WTC11 (cell line): ENCODE results near the gene IRX4. TPM values are rescaled to one million over a fixed set of nuclear protein-coding genes. Genes with fewer than 3 reads are reported as not detected.

Experiments
- ATAC-seq: fragments of 200-7000 bp; cut with Tn5 transposase; 2 replicates; pipeline ENCODE4 v1.10.0; 2021; ENCODE audit warnings: mild to moderate bottlenecking, moderate library complexity
- CTCF ChIA-PET: fragments of 300-600 bp; sonication (Branson Sonifier 250); formaldehyde crosslinking; loops from one replicate; lab custom pipeline; 2021; ENCODE audit warnings: antibody characterized with exemption; lab: Charles Lee
- POLR2A ChIA-PET: fragments of 350-600 bp; sonication (Branson Sonifier 250); formaldehyde crosslinking; loops from one replicate; lab custom pipeline; 2021; ENCODE audit warnings: antibody characterized with exemption; lab: Charles Lee
- DNase-seq: peaks from one replicate; pipeline ENCODE4 v3.0.0; 2021; ENCODE audit warnings: low spot score
- H3K27ac Mint-ChIP-seq: 2 replicates; pipeline ENCODE4 v1.8.0; 2021; ENCODE audit warnings: mixed read lengths
- H3K27me3 Mint-ChIP-seq: 2 replicates; pipeline ENCODE4 v1.8.0; 2021; ENCODE audit warnings: low read depth, mild to moderate bottlenecking, moderate library complexity, mixed read lengths
- H3K36me3 Mint-ChIP-seq: 2 replicates; pipeline ENCODE4 v1.8.0; 2021; ENCODE audit warnings: mixed read lengths
- H3K4me1 Mint-ChIP-seq: 2 replicates; pipeline ENCODE4 v1.8.0; 2022; ENCODE audit warnings: mixed read lengths
- H3K4me3 Mint-ChIP-seq: 2 replicates; pipeline ENCODE4 v1.8.0; 2021; ENCODE audit warnings: mild to moderate bottlenecking, moderate library complexity, mixed read lengths
- H3K9me3 Mint-ChIP-seq: 2 replicates; pipeline ENCODE4 v1.8.0; 2021; ENCODE audit warnings: mixed read lengths
- ATF3 ChIP-seq: sonication (generic); formaldehyde crosslinking; conservative IDR thresholded peaks from 2 replicates; pipeline ENCODE4 v1.8.1; 2022; ENCODE audit warnings: mild to moderate bottlenecking, missing genetic modification reagents
- E2F5 ChIP-seq: sonication (generic); formaldehyde crosslinking; IDR thresholded peaks from 2 replicates; pipeline ENCODE4 v1.8.1; 2022; ENCODE audit warnings: mild to moderate bottlenecking, moderate library complexity, missing genetic modification reagents
- ETV6 ChIP-seq: sonication (generic); formaldehyde crosslinking; IDR thresholded peaks from 2 replicates; pipeline ENCODE4 v1.8.1; 2022; ENCODE audit warnings: mild to moderate bottlenecking, missing genetic modification reagents
- IRF2 ChIP-seq: sonication (generic); formaldehyde crosslinking; IDR thresholded peaks from 2 replicates; pipeline ENCODE4 v1.8.0; 2022; ENCODE audit warnings: low read depth, missing genetic modification reagents, borderline replicate concordance
- MYBL2 ChIP-seq: sonication (generic); formaldehyde crosslinking; IDR thresholded peaks from 2 replicates; pipeline ENCODE4 v1.8.1; 2023; ENCODE audit warnings: mild to moderate bottlenecking, moderate library complexity, missing genetic modification reagents
- NR2C2 ChIP-seq: sonication (generic); formaldehyde crosslinking; IDR thresholded peaks from 2 replicates; pipeline ENCODE4 v1.8.0; 2022; ENCODE audit warnings: mild to moderate bottlenecking, missing genetic modification reagents
- NR3C1 ChIP-seq: sonication (generic); formaldehyde crosslinking; conservative IDR thresholded peaks from 2 replicates; pipeline ENCODE4 v1.8.1; 2023; ENCODE audit warnings: low read depth, mild to moderate bottlenecking, missing genetic modification reagents
- OVOL2 ChIP-seq: fragments of 250-450 bp; sonication (Bioruptor Pico); IDR thresholded peaks from 2 replicates; pipeline ENCODE4 v1.9.0; 2021; ENCODE audit warnings: mild to moderate bottlenecking, borderline replicate concordance
- TEAD1 ChIP-seq: sonication (generic); formaldehyde crosslinking; IDR thresholded peaks from 2 replicates; pipeline ENCODE4 v1.8.0; 2022; ENCODE audit warnings: mild to moderate bottlenecking, missing genetic modification reagents
- TP53 ChIP-seq: sonication (generic); formaldehyde crosslinking; IDR thresholded peaks from 2 replicates; pipeline ENCODE4 v1.8.1; 2023; ENCODE audit warnings: mild to moderate bottlenecking, missing genetic modification reagents
- ZBTB43 ChIP-seq: sonication (generic); formaldehyde crosslinking; IDR thresholded peaks from 2 replicates; pipeline ENCODE4 v1.8.1; 2023; ENCODE audit warnings: mild to moderate bottlenecking, missing genetic modification reagents
- ZNF219 ChIP-seq: sonication (generic); formaldehyde crosslinking; IDR thresholded peaks from 2 replicates; pipeline ENCODE4 v1.8.0; 2023; ENCODE audit warnings: missing genetic modification reagents, mild to moderate bottlenecking, borderline replicate concordance
- ZNF317 ChIP-seq: sonication (generic); formaldehyde crosslinking; IDR thresholded peaks from 2 replicates; pipeline ENCODE4 v1.8.1; 2023; ENCODE audit warnings: low read depth, mild to moderate bottlenecking, moderate library complexity, missing genetic modification reagents, borderline replicate concordance
- ZNF423 ChIP-seq: fragments of 250-450 bp; sonication (Bioruptor Pico); IDR thresholded peaks from 2 replicates; pipeline ENCODE4 v2.1.2; 2022; ENCODE audit warnings: mild to moderate bottlenecking, moderate library complexity
- ZNF671 ChIP-seq: fragments of 250-450 bp; sonication (Bioruptor Pico); IDR thresholded peaks from 2 replicates; pipeline ENCODE4 v1.8.0; 2021; ENCODE audit warnings: mild to moderate bottlenecking
- total RNA-seq: library from RNA; stranded (reverse); gene quantifications from 3 replicates; pipeline ENCODE4 v1.2.3, GENCODE V29; 2021
- TF ChIP-seq, protein P1 (sequence below): fragments of 250-450 bp; sonication (Bioruptor Pico); IDR thresholded peaks from 2 replicates; pipeline ENCODE4 v1.9.0; 2021; ENCODE audit warnings: mild to moderate bottlenecking
- TF ChIP-seq, protein P2 (sequence below): sonication (generic); formaldehyde crosslinking; IDR thresholded peaks from 2 replicates; pipeline ENCODE4 v1.8.1; 2023; ENCODE audit warnings: mild to moderate bottlenecking, missing genetic modification reagents, moderate library complexity
- TF ChIP-seq, protein P3 (sequence below): sonication (generic); formaldehyde crosslinking; IDR thresholded peaks from 2 replicates; pipeline ENCODE4 v1.8.0; 2023; ENCODE audit warnings: missing genetic modification reagents, mild to moderate bottlenecking, borderline replicate concordance
- TF ChIP-seq, protein P4 (sequence below): fragments of 250-450 bp; sonication (Bioruptor Pico); IDR thresholded peaks from 2 replicates; pipeline ENCODE4 v1.9.0; 2021; ENCODE audit warnings: moderate library complexity, mild to moderate bottlenecking, inconsistent platforms, borderline replicate concordance
- TF ChIP-seq, protein P5 (sequence below): sonication (generic); formaldehyde crosslinking; IDR thresholded peaks from 2 replicates; pipeline ENCODE4 v1.8.0; 2022; ENCODE audit warnings: mild to moderate bottlenecking, missing genetic modification reagents

IRX4 gene
- total RNA-seq, 1 experiment from 2014 or later, result 9.0 TPM

- no peak for TF ChIP-seq MYBL2 (CRISPR knock-in tag)
- TF ChIP-seq ZNF317 (CRISPR knock-in tag), result no peak
- TF ChIP-seq ZNF671, result no peak
Observed at GRCh38 chr5:1901983-1902382, 19.3 kb upstream of the IRX4 start (continued).

DNA sequence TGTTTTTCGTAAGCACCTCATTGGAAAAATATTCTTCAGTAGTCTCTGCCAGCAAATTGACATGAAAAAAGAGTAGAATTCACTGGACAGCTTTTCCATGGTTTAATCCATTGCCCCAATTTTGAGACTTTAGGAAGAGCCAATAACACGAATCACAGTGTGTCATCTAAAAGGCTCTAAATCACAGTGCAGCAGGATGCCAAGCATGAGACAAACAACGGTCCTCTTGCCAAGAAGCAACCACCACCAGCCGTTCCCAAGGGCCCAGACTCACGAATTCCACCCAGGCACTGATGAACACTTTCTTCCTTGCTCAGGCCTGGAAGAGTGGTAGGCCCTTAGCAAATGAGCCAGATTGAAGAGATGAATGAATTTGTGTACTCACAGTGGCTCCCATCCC, 18.3 kb upstream of the IRX4 start:
- CTCF ChIA-PET, result no interaction called here
- DNase-seq (no peak), ATAC-seq (no peak)
- Mint-ChIP-seq H3K4me3 (no peak overlapping the region), H3K36me3 (peaks cover 10% of the 10 kb centered on the region), H3K9me3 (peaks cover 37% of the 10 kb centered on the region), H3K27me3 (peaks cover 7% of the 10 kb centered on the region), H3K27ac (no peak overlapping the region), H3K4me1 (no peaks in the 10 kb centered on the region)
- POLR2A ChIA-PET, result no interaction called here
- TF ChIP-seq, protein P1, sequence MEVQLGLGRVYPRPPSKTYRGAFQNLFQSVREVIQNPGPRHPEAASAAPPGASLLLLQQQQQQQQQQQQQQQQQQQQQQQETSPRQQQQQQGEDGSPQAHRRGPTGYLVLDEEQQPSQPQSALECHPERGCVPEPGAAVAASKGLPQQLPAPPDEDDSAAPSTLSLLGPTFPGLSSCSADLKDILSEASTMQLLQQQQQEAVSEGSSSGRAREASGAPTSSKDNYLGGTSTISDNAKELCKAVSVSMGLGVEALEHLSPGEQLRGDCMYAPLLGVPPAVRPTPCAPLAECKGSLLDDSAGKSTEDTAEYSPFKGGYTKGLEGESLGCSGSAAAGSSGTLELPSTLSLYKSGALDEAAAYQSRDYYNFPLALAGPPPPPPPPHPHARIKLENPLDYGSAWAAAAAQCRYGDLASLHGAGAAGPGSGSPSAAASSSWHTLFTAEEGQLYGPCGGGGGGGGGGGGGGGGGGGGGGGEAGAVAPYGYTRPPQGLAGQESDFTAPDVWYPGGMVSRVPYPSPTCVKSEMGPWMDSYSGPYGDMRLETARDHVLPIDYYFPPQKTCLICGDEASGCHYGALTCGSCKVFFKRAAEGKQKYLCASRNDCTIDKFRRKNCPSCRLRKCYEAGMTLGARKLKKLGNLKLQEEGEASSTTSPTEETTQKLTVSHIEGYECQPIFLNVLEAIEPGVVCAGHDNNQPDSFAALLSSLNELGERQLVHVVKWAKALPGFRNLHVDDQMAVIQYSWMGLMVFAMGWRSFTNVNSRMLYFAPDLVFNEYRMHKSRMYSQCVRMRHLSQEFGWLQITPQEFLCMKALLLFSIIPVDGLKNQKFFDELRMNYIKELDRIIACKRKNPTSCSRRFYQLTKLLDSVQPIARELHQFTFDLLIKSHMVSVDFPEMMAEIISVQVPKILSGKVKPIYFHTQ (CRISPR knock-in tag), result no peak
- no peak for TF ChIP-seq TEAD1
- TF ChIP-seq ZBTB43 (CRISPR knock-in tag), result no peak
- TF ChIP-seq, protein P2, sequence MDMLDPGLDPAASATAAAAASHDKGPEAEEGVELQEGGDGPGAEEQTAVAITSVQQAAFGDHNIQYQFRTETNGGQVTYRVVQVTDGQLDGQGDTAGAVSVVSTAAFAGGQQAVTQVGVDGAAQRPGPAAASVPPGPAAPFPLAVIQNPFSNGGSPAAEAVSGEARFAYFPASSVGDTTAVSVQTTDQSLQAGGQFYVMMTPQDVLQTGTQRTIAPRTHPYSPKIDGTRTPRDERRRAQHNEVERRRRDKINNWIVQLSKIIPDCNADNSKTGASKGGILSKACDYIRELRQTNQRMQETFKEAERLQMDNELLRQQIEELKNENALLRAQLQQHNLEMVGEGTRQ (CRISPR knock-in tag), result no peak
- no peak for TF ChIP-seq ZNF423

DNA sequence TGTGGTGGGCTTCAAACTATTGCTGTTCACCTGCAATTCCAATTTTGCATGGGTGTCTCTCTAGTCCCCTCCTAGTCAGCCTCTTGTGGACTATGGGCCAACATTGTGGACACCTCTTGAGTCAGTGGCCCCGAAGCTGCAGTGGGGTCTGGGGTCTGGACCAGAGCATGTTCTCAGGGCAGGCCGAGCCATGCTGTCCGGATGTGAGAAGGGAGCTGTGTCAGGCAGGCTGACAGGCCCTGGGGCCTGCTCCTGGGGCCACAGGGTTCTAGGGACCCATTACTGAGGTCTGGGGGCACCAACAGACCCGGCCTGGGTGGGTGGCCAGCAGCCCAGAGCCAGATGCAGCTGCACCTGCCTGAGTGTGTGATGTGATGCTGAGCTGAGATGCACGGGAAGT, 16.5 kb upstream of the IRX4 start:
- Mint-ChIP-seq H3K4me1 (no peaks in the 10 kb centered on the region), H3K27ac (no peak overlapping the region), H3K27me3 (peaks cover 7% of the 10 kb centered on the region), H3K9me3 (peaks cover 28% of the 10 kb centered on the region), H3K4me3 (no peak overlapping the region), H3K36me3 (peaks cover 5% of the 10 kb centered on the region)
- ChIA-PET CTCF (no interaction called here), POLR2A (no interaction called here)
- ATAC-seq, result no peak
- DNase-seq, result no peak
- TF ChIP-seq ZBTB43 (CRISPR knock-in tag) (no peak), OVOL2 (CRISPR knock-in tag) (no peak), IRF2 (no peak), NR2C2 (CRISPR knock-in tag) (no peak), E2F5 (CRISPR knock-in tag) (no peak), TP53 (no peak), ETV6 (CRISPR knock-in tag) (no peak), ZNF219 (CRISPR knock-in tag) (no peak), ATF3 (CRISPR knock-in tag) (no peak), NR3C1 (CRISPR knock-in tag) (no peak)
- TF ChIP-seq, protein P3, sequence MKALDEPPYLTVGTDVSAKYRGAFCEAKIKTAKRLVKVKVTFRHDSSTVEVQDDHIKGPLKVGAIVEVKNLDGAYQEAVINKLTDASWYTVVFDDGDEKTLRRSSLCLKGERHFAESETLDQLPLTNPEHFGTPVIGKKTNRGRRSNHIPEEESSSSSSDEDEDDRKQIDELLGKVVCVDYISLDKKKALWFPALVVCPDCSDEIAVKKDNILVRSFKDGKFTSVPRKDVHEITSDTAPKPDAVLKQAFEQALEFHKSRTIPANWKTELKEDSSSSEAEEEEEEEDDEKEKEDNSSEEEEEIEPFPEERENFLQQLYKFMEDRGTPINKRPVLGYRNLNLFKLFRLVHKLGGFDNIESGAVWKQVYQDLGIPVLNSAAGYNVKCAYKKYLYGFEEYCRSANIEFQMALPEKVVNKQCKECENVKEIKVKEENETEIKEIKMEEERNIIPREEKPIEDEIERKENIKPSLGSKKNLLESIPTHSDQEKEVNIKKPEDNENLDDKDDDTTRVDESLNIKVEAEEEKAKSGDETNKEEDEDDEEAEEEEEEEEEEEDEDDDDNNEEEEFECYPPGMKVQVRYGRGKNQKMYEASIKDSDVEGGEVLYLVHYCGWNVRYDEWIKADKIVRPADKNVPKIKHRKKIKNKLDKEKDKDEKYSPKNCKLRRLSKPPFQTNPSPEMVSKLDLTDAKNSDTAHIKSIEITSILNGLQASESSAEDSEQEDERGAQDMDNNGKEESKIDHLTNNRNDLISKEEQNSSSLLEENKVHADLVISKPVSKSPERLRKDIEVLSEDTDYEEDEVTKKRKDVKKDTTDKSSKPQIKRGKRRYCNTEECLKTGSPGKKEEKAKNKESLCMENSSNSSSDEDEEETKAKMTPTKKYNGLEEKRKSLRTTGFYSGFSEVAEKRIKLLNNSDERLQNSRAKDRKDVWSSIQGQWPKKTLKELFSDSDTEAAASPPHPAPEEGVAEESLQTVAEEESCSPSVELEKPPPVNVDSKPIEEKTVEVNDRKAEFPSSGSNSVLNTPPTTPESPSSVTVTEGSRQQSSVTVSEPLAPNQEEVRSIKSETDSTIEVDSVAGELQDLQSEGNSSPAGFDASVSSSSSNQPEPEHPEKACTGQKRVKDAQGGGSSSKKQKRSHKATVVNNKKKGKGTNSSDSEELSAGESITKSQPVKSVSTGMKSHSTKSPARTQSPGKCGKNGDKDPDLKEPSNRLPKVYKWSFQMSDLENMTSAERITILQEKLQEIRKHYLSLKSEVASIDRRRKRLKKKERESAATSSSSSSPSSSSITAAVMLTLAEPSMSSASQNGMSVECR, result no peak
- TF ChIP-seq, protein P4, sequence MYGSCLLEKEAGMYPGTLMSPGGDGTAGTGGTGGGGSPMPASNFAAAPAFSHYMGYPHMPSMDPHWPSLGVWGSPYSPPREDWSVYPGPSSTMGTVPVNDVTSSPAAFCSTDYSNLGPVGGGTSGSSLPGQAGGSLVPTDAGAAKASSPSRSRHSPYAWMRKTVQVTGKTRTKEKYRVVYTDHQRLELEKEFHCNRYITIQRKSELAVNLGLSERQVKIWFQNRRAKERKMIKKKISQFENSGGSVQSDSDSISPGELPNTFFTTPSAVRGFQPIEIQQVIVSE (CRISPR knock-in tag), result no peak
- TF ChIP-seq, protein P5, sequence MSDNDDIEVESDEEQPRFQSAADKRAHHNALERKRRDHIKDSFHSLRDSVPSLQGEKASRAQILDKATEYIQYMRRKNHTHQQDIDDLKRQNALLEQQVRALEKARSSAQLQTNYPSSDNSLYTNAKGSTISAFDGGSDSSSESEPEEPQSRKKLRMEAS (CRISPR knock-in tag), result no peak
